ENCODE results near the gene CLEC16A. TPM values are rescaled to one million over a fixed set of nuclear protein-coding genes. Genes with fewer than 3 reads are reported as not detected.

CLEC16A gene
- total and polyA plus RNA-seq, 2 donors (not counting 1 experiment from before 2014, with no cell fraction given): 21.9 to 79.5 TPM

DNA sequence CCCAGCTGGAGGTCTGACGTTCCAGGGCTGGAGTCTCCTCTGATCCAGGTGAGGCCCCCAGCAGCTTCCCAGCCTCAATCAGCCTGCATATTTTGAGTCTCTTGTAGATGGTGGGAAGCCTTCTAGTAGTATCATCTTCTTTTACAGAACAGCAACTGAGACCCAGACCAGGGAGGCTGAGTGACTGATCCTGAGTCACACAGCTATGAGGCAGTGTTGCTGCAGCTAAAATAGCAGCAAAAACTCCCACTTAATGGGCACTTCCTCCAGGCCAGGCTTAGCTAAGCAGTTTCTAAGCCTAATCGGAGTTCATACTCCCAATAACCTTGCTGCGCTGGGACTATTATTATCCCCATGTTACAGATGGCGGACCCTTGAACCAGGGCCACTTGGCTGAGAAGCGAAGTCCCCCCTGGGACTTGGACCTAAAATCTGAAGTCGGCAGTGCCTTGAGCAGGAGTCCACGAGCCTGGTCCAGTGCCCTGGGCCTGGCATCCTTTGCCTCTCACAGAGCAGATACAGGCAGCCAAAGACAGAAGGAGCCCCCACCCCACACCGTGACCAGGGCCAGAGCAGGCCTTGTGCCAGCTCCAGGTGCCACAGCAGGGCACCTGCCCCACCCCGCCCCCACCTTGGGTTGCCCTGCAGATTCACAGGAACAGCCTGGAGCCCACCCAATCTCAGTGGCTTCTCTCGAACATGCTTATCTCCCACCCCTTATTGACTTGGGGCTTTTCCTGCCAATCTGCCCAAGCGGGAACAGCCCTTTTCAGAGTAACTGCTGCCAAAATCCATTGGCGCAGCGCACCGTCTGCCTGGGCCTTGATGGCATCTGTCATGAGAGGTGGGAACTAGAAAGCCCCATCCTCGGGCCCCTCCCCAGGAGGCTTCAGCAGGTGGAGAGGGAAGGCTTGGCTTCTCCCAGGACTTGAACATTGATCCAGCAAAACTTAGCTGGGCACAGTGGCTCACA, 246.5 kb downstream of the CLEC16A start:
- Histone ChIP-seq H3K4me1 (ENCODE audit: control insufficient read depth in 2 of 2, insufficient read depth in 2 of 2, low read length in 2 of 2) (no peaks in the 10 kb centered on the region), H3K4me2 (replicated peaks; ENCODE audit: low read depth, low read length, poor library complexity, severe bottlenecking) (no peak overlapping the region), H3K4me3 (ENCODE audit: control extremely low read depth in 1 of 5, extremely low read depth in 1 of 5, insufficient read depth in 1 of 5, low read depth in 2 of 5, low read length in 4 of 5) (no peak overlapping the region), H3K79me2 (ENCODE audit: control insufficient read depth, insufficient read depth, low read length) (no peaks in the 10 kb centered on the region), H3K27ac (ENCODE audit: low read length in 2 of 2) (no peak overlapping the region), H3K9ac (ENCODE audit: low read length) (no peak overlapping the region), H3K27me3 (replicated peaks in 1 of 4; ENCODE audit: control extremely low read depth in 1 of 4, control insufficient read depth in 3 of 4, insufficient read depth in 4 of 4, low read length in 3 of 4) (no peaks in the 10 kb centered on the region), H3K36me3 (replicated peaks in 1 of 2; ENCODE audit: control extremely low read depth in 1 of 2, control insufficient read depth in 1 of 2, extremely low read depth in 1 of 2, insufficient read depth in 2 of 2, low read length in 1 of 2) (no peaks in the 10 kb centered on the region), H3K9me3 (ENCODE audit: control extremely low read depth in 1 of 3, control insufficient read depth in 2 of 3, insufficient read depth in 1 of 3, low read length in 2 of 3) (peaks cover 0 to 4% (median 0%) of the 10 kb centered on the region in 3 donors), H2AFZ (ENCODE audit: insufficient read depth, low read depth, low read length, poor library complexity, severe bottlenecking) (no peak overlapping the region), H4K20me1 (ENCODE audit: control insufficient read depth, insufficient read depth, low read length, poor library complexity, severe bottlenecking) (no peaks in the 10 kb centered on the region)
- TF ChIP-seq, protein P1, sequence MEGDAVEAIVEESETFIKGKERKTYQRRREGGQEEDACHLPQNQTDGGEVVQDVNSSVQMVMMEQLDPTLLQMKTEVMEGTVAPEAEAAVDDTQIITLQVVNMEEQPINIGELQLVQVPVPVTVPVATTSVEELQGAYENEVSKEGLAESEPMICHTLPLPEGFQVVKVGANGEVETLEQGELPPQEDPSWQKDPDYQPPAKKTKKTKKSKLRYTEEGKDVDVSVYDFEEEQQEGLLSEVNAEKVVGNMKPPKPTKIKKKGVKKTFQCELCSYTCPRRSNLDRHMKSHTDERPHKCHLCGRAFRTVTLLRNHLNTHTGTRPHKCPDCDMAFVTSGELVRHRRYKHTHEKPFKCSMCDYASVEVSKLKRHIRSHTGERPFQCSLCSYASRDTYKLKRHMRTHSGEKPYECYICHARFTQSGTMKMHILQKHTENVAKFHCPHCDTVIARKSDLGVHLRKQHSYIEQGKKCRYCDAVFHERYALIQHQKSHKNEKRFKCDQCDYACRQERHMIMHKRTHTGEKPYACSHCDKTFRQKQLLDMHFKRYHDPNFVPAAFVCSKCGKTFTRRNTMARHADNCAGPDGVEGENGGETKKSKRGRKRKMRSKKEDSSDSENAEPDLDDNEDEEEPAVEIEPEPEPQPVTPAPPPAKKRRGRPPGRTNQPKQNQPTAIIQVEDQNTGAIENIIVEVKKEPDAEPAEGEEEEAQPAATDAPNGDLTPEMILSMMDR (IDR thresholded peaks at IDR 0.05): no peak
- TF ChIP-seq EZH2 (IDR thresholded peaks at IDR 0.05; ENCODE audit: borderline replicate concordance, insufficient read depth, low read depth, low read length, poor library complexity, severe bottlenecking): no peak
- intact Hi-C loops (cut with micrococcal nuclease): no loop called here
- DNase-seq (no peak), ATAC-seq (ENCODE audit: low read depth) (no peak)
- Mint-ChIP-seq H3K27ac (no peak overlapping the region), H3K4me1 (no peaks in the 10 kb centered on the region), H3K4me3 (no peak overlapping the region), H3K9me3 (ENCODE audit: insufficient read depth) (no peaks in the 10 kb centered on the region), H3K27me3 (no peaks in the 10 kb centered on the region)
- WGBS (ENCODE audit: insufficient coverage): 92% methylated on average over 11 of the region's 15 CpGs
- ChIA-PET POLR2A (no interaction called here), CTCF (no interaction called here)

DNA sequence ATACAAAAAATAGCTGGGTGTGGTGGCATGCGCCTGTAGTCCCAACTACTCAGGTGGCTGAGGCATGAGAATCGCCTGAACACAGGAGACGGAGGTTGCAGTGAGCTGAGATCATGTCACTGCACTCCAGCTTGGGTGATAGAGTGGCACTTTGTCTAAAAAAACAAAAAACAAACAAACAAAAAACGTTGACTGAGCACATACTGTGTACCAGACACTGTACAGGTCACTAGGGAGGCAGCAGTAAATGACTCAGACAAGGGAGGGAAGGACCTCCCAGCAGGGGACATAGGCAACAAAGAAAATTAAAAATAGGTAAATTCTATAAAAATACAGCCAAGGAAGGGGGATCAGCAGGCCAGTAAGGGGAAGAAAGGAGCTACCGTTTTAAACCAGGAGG, 247.3 kb downstream of the CLEC16A start:
- no peak overlapping the region for H3K27ac Mint-ChIP-seq
- no peaks in the 10 kb centered on the region for H3K4me1 ChIP-seq (ENCODE audit: control insufficient read depth in 2 of 2, insufficient read depth in 2 of 2, low read length in 2 of 2)
- H3K4me3 Mint-ChIP-seq: no peak overlapping the region
- 100% methylated on average over 2 of the region's 5 CpGs for WGBS (ENCODE audit: insufficient coverage)
- ATAC-seq (ENCODE audit: low read depth) (no peak), DNase-seq (no peak)
- no peaks in the 10 kb centered on the region for H3K79me2 ChIP-seq (ENCODE audit: control insufficient read depth, insufficient read depth, low read length)
- no peak overlapping the region for H3K27ac ChIP-seq (ENCODE audit: low read length in 2 of 2)
- ChIA-PET POLR2A (no interaction called here), CTCF (interaction anchor here (0.8 kb wide), 1 partner anchor 227 kb away, joined by 3 read pairs; no protein-coding TSS in a partner anchor)
- TF ChIP-seq, protein P1 (IDR thresholded peaks at IDR 0.05): no peak
- no peak for TF ChIP-seq EZH2 (IDR thresholded peaks at IDR 0.05; ENCODE audit: borderline replicate concordance, insufficient read depth, low read depth, low read length, poor library complexity, severe bottlenecking)
- H3K36me3 ChIP-seq (replicated peaks in 1 of 2; ENCODE audit: control extremely low read depth in 1 of 2, control insufficient read depth in 1 of 2, extremely low read depth in 1 of 2, insufficient read depth in 2 of 2, low read length in 1 of 2): no peaks in the 10 kb centered on the region
- H4K20me1 ChIP-seq (ENCODE audit: control insufficient read depth, insufficient read depth, low read length, poor library complexity, severe bottlenecking): no peaks in the 10 kb centered on the region
- H2AFZ ChIP-seq (ENCODE audit: insufficient read depth, low read depth, low read length, poor library complexity, severe bottlenecking): no peak overlapping the region
- H3K9me3 Mint-ChIP-seq (ENCODE audit: insufficient read depth): no peaks in the 10 kb centered on the region
- peaks cover 0 to 4% (median 0%) of the 10 kb centered on the region in 3 donors for H3K9me3 ChIP-seq (ENCODE audit: control extremely low read depth in 1 of 3, control insufficient read depth in 2 of 3, insufficient read depth in 1 of 3, low read length in 2 of 3)
- H3K9ac ChIP-seq (ENCODE audit: low read length): no peak overlapping the region
- no peak overlapping the region for H3K4me2 ChIP-seq (replicated peaks; ENCODE audit: low read depth, low read length, poor library complexity, severe bottlenecking)
- no peaks in the 10 kb centered on the region for H3K27me3 Mint-ChIP-seq
- intact Hi-C loops (cut with micrococcal nuclease): no loop called here
- no peaks in the 10 kb centered on the region for H3K4me1 Mint-ChIP-seq
- H3K27me3 ChIP-seq (replicated peaks in 1 of 4; ENCODE audit: control extremely low read depth in 1 of 4, control insufficient read depth in 3 of 4, insufficient read depth in 4 of 4, low read length in 3 of 4): no peaks in the 10 kb centered on the region
- no peak overlapping the region for H3K4me3 ChIP-seq (ENCODE audit: control extremely low read depth in 1 of 5, extremely low read depth in 1 of 5, insufficient read depth in 1 of 5, low read depth in 2 of 5, low read length in 4 of 5)
